ENCODE data around the gene KNG1. TPM values are rescaled to one million over a fixed set of nuclear protein-coding genes. Genes with fewer than 3 reads are reported as not detected.

KNG1 gene
- total and polyA plus RNA-seq, 10 of the 15 experiments (the other 5 are each of a cell fraction or from before 2014, with no cell fraction given), result 0.21 TPM; not detected in 9

DNA sequence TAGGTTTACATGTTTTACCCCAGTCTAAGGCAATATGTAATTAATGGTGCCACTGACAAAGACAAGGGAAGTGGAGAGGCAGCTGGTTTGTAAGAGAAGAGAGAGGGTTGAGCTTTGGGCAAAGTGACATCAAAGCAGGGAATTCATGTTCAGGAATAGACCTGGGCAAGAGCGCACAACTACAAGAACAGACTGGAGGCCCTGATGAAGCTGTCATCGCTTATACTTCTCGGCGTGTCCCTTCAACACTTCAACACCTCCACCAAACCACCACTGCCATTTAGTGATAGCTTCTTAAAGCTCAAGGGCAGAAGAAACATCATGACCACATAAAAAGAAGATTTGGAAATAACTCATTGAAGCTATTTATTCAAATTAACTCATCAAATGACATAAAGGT is 19.6 kb upstream of the KNG1 start:
- Histone ChIP-seq H3K27me3 (replicated peaks in 1 of 2; ENCODE audit: control insufficient read depth in 2 of 2, insufficient read depth in 2 of 2, low read length in 1 of 2) (no peaks in the 10 kb centered on the region), H2AFZ (ENCODE audit: control insufficient read depth, low read depth, low read length) (no peak overlapping the region), H3K36me3 (ENCODE audit: control insufficient read depth in 2 of 2, insufficient read depth in 2 of 2, low read length in 1 of 2) (no peaks in the 10 kb centered on the region), H3K79me2 (ENCODE audit: control insufficient read depth, insufficient read depth, low read length) (no peaks in the 10 kb centered on the region), H3K4me3 (no peak overlapping the region), H3K27ac (ENCODE audit: control insufficient read depth, insufficient read depth) (no peak overlapping the region), H3K4me2 (ENCODE audit: control insufficient read depth, insufficient read depth) (no peak overlapping the region), H3K4me1 (ENCODE audit: control insufficient read depth, insufficient read depth, low read length) (no peaks in the 10 kb centered on the region), H4K20me1 (ENCODE audit: control insufficient read depth, insufficient read depth) (no peaks in the 10 kb centered on the region), H3K9ac (ENCODE audit: control insufficient read depth, insufficient read depth, low read length) (no peak overlapping the region), H3K9me3 (replicated peaks; ENCODE audit: control insufficient read depth, insufficient read depth, low read length) (no peaks in the 10 kb centered on the region)
- no peak for TF ChIP-seq ATF3 (IDR thresholded peaks at IDR 0.05; ENCODE audit: borderline replicate concordance, extremely low read depth, low read depth, low read length)
- TF ChIP-seq RBBP5 (conservative IDR thresholded peaks at IDR 0.05), result no peak
- TF ChIP-seq, protein P1, sequence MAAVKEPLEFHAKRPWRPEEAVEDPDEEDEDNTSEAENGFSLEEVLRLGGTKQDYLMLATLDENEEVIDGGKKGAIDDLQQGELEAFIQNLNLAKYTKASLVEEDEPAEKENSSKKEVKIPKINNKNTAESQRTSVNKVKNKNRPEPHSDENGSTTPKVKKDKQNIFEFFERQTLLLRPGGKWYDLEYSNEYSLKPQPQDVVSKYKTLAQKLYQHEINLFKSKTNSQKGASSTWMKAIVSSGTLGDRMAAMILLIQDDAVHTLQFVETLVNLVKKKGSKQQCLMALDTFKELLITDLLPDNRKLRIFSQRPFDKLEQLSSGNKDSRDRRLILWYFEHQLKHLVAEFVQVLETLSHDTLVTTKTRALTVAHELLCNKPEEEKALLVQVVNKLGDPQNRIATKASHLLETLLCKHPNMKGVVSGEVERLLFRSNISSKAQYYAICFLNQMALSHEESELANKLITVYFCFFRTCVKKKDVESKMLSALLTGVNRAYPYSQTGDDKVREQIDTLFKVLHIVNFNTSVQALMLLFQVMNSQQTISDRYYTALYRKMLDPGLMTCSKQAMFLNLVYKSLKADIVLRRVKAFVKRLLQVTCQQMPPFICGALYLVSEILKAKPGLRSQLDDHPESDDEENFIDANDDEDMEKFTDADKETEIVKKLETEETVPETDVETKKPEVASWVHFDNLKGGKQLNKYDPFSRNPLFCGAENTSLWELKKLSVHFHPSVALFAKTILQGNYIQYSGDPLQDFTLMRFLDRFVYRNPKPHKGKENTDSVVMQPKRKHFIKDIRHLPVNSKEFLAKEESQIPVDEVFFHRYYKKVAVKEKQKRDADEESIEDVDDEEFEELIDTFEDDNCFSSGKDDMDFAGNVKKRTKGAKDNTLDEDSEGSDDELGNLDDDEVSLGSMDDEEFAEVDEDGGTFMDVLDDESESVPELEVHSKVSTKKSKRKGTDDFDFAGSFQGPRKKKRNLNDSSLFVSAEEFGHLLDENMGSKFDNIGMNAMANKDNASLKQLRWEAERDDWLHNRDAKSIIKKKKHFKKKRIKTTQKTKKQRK (IDR thresholded peaks at IDR 0.05; ENCODE audit: low read depth, low read length), result no peak
- TF ChIP-seq, protein P2, sequence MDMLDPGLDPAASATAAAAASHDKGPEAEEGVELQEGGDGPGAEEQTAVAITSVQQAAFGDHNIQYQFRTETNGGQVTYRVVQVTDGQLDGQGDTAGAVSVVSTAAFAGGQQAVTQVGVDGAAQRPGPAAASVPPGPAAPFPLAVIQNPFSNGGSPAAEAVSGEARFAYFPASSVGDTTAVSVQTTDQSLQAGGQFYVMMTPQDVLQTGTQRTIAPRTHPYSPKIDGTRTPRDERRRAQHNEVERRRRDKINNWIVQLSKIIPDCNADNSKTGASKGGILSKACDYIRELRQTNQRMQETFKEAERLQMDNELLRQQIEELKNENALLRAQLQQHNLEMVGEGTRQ (IDR thresholded peaks at IDR 0.05; ENCODE audit: borderline replicate concordance, low read depth, low read length), result no peak
- TF ChIP-seq PAX5 (IDR thresholded peaks at IDR 0.05; ENCODE audit: borderline replicate concordance, low read depth, low read length), result no peak
- no peak for TF ChIP-seq IRF5 (IDR thresholded peaks at IDR 0.05; ENCODE audit: borderline replicate concordance)
- no peak for TF ChIP-seq RUNX3 (IDR thresholded peaks at IDR 0.05; ENCODE audit: low read length)
- TF ChIP-seq FOXK2 (IDR thresholded peaks at IDR 0.05), result no peak
- TF ChIP-seq MYC (IDR thresholded peaks at IDR 0.05; ENCODE audit: insufficient read depth, insufficient read length, insufficient replicate concordance, low read length, severe bottlenecking), result no peak
- no peak for TF ChIP-seq ZNF217 (IDR thresholded peaks at IDR 0.05)
- no peak for TF ChIP-seq TCF3 (IDR thresholded peaks at IDR 0.05; ENCODE audit: borderline replicate concordance, insufficient read depth, low read depth, low read length)
- ChIA-PET CTCF (no interaction called here), POLR2A (no interaction called here), RAD21 (ENCODE audit: unreplicated experiment) (no interaction called here), SMC1A (ENCODE audit: uncharacterized antibody, unreplicated experiment) (interaction anchor here (0.7 kb wide), 1 partner anchor 66 kb away, joined by 3 read pairs; no protein-coding TSS in a partner anchor)
- WGBS (ENCODE audit: insufficient coverage, insufficient replicate concordance, low lambda C conversion rate, missing lambda C conversion rate), result 72% methylated on average over 4 of the region's 4 CpGs
- no TSS peak for BruUV-seq (replicated peaks)
- in situ Hi-C loops (cut with MboI), result no loop called here
- FAIRE-seq (no peak), DNase-seq (ENCODE audit: low read depth, low spot score) (no peak), ATAC-seq (no peak)
- intact Hi-C loops (cut with micrococcal nuclease; ENCODE audit: unreplicated experiment), result no loop called here

Data from GM12878 (cell line).